CD14-positive monocyte (primary cell): ENCODE measurements around the gene KIF16B. TPM values are rescaled to one million over a fixed set of nuclear protein-coding genes. Genes with fewer than 3 reads are reported as not detected.

Experiments
- DNase-seq, 3 donors: peaks; one replicate each; pipeline ENCODE4 v3.0.0-alpha.2; 2011 to 2022
- H2AFZ ChIP-seq: 2 replicates; pipeline ENCODE4 v1.6.0; 2012; ENCODE audit warnings: mild to moderate bottlenecking, low read depth, low read length, inconsistent platforms; ENCODE audit not compliant: insufficient read depth, poor library complexity, severe bottlenecking
- H3K27ac ChIP-seq, 2 donors: 1 replicate in 1 of 2; 2 replicates in 1 of 2; pipeline ENCODE4 v1.5.1; 2012 to 2013; ENCODE audit warnings: low read length in 2 of 2, control low read depth in 1 of 2, inconsistent platforms in 1 of 2, low read depth in 1 of 2, mild to moderate bottlenecking in 1 of 2
- H3K27me3 ChIP-seq, 2 donors: one replicate each; pipeline versions ENCODE4 v1.6.0 to v1.6.1; 2011 to 2013; ENCODE audit warnings: low read length in 2 of 2; ENCODE audit not compliant: control insufficient read depth in 2 of 2, insufficient read depth in 2 of 2
- H3K36me3 ChIP-seq, 2 donors: replicated peaks in 1 of 2; 1 replicate in 1 of 2; 2 replicates in 1 of 2; pipeline versions ENCODE4 v1.5.1 to v1.6.1; 2012 to 2013; ENCODE audit warnings: low read length in 2 of 2, control low read depth in 1 of 2, inconsistent platforms in 1 of 2, mild to moderate bottlenecking in 1 of 2; ENCODE audit not compliant: insufficient read depth in 2 of 2, control insufficient read depth in 1 of 2
- H3K4me1 ChIP-seq, 2 donors: 1 replicate in 1 of 2; 2 replicates in 1 of 2; pipeline versions ENCODE4 v1.5.1 to v1.6.1; 2012 to 2013; ENCODE audit warnings: low read length in 2 of 2, control low read depth in 1 of 2, inconsistent platforms in 1 of 2, mild to moderate bottlenecking in 1 of 2, moderate library complexity in 1 of 2; ENCODE audit not compliant: insufficient read depth in 2 of 2, control insufficient read depth in 1 of 2
- H3K4me2 ChIP-seq: replicated peaks from 2 replicates; pipeline ENCODE3; 2012; ENCODE audit warnings: low read length, moderate library complexity, mild to moderate bottlenecking; ENCODE audit not compliant: poor library complexity, severe bottlenecking; ENCODE audit errors: extremely low read depth
- H3K4me3 ChIP-seq, 3 experiments: fragments of 200-600 bp in 1 of 3; sonication (generic) in 1 of 3; replicated peaks in 1 of 3; 1 replicate in 2 of 3; 2 replicates in 1 of 3; pipeline ENCODE4 v1.5.1; 2011 to 2013; ENCODE audit warnings: low read length in 3 of 3, mild to moderate bottlenecking in 3 of 3, control low read depth in 2 of 3, low read depth in 2 of 3, inconsistent platforms in 1 of 3, moderate library complexity in 1 of 3
- H3K79me2 ChIP-seq: 2 replicates; pipeline ENCODE4 v1.6.0; 2012; ENCODE audit warnings: mild to moderate bottlenecking, control low read depth, inconsistent platforms, low read length, moderate library complexity; ENCODE audit not compliant: insufficient read depth
- H3K9ac ChIP-seq: 2 replicates; pipeline ENCODE4 v1.6.0; 2017; ENCODE audit warnings: low read length, mild to moderate bottlenecking; ENCODE audit not compliant: insufficient read depth, poor library complexity, severe bottlenecking
- H3K9me3 ChIP-seq, 2 donors: replicated peaks in 1 of 2; 1 replicate in 1 of 2; 2 replicates in 1 of 2; pipeline versions ENCODE4 v1.5.1 to v1.6.1; 2012 to 2013; ENCODE audit warnings: low read length in 2 of 2, control low read depth in 1 of 2; ENCODE audit not compliant: control insufficient read depth in 1 of 2, insufficient read depth in 1 of 2
- H4K20me1 ChIP-seq: 2 replicates; pipeline ENCODE4 v1.6.0; 2012; ENCODE audit warnings: mild to moderate bottlenecking, low read length, control low read depth, moderate library complexity; ENCODE audit not compliant: insufficient read depth
- H3K27ac Mint-ChIP-seq, 7 donors: one replicate each; pipeline ENCODE4 v1.8.0; 2020; ENCODE audit warnings: mild to moderate bottlenecking in 7 of 7, mixed read lengths in 7 of 7, moderate library complexity in 6 of 7, inconsistent platforms in 2 of 7
- H3K27me3 Mint-ChIP-seq, 3 donors: one replicate each; pipeline ENCODE4 v1.8.0; 2021 to 2022; ENCODE audit warnings: low read depth in 3 of 3, mild to moderate bottlenecking in 3 of 3, mixed read lengths in 3 of 3, moderate library complexity in 3 of 3, inconsistent platforms in 1 of 3
- H3K36me3 Mint-ChIP-seq, 2 donors: one replicate each; pipeline ENCODE4 v1.8.0; 2020; ENCODE audit warnings: mixed read lengths in 2 of 2, inconsistent platforms in 1 of 2, mild to moderate bottlenecking in 1 of 2
- H3K4me1 Mint-ChIP-seq: one replicate; pipeline ENCODE4 v1.8.0; 2020; ENCODE audit warnings: mild to moderate bottlenecking, mixed read lengths
- H3K4me3 Mint-ChIP-seq, 2 donors: one replicate each; pipeline ENCODE4 v1.8.0; 2020; ENCODE audit warnings: mild to moderate bottlenecking in 2 of 2, mixed read lengths in 2 of 2, moderate library complexity in 1 of 2
- H3K9me3 Mint-ChIP-seq, 7 donors: one replicate each; pipeline ENCODE4 v1.8.0; 2020 to 2022; ENCODE audit warnings: mixed read lengths in 7 of 7, mild to moderate bottlenecking in 6 of 7, moderate library complexity in 6 of 7, inconsistent platforms in 2 of 7
- CTCF ChIP-seq: fragments of 200-600 bp; IDR thresholded peaks from one replicate; pipeline ENCODE4 v1.8.0; 2022; ENCODE audit warnings: antibody characterized with exemption, mild to moderate bottlenecking
- WGBS: methylation state at CpG from one replicate; pipeline ENCODE4 v1.1.5; 2013; ENCODE audit warnings: missing lambda C conversion rate; ENCODE audit not compliant: insufficient coverage; 5-methylcytosine and 5-hydroxymethylcytosine counted together
- intact Hi-C, 2 donors: fragments of 100-400 bp; cut with micrococcal nuclease; formaldehyde crosslinking; loops; one replicate each; pipeline versions ENCODE4 v1.15.0 to v1.15.1; 2023
- polyA plus RNA-seq, 3 donors: library from polyadenylated mRNA; depleted of rRNA in 1 of 3; unstranded in 2 of 3; stranded (reverse) in 1 of 3; fragments of 300-500 nt in 2 of 3; fragments of >200 nt in 1 of 3; fragmentation: Illumina TruSeq in 2 of 3; gene quantifications; 1 replicate in 2 of 3; 2 replicates in 1 of 3; pipeline ENCODE4 v1.2.3, GENCODE V29; 2012 to 2021

The KIF16B gene
- polyA plus RNA-seq, 3 donors, result 0.89 to 2.9 (median 2.8) TPM

- no peak for DNase-seq
- no peaks in the 10 kb centered on the region for H3K79me2 ChIP-seq
- H3K27me3 Mint-ChIP-seq, result peaks cover 0 to 1% (median 0%) of the 10 kb centered on the region in 3 donors
- no peak overlapping the region for H3K9ac ChIP-seq
- H2AFZ ChIP-seq, result no peak overlapping the region
- no peak overlapping the region for H3K27ac Mint-ChIP-seq
- intact Hi-C loops, result no loop called here
- H3K27me3 ChIP-seq, result no peaks in the 10 kb centered on the region
- WGBS, result 80% methylated on average over 2 of the region's 3 CpGs
- peaks cover 3 to 15% of the 10 kb centered on the region in 2 donors for H3K36me3 Mint-ChIP-seq
- H4K20me1 ChIP-seq, result no peaks in the 10 kb centered on the region
- no peak overlapping the region for H3K27ac ChIP-seq
- no peaks in the 10 kb centered on the region for H3K9me3 ChIP-seq
- no peak overlapping the region for H3K4me3 ChIP-seq
- peaks cover 0 to 16% (median 6%) of the 10 kb centered on the region in 7 donors for H3K9me3 Mint-ChIP-seq
- H3K4me1 Mint-ChIP-seq, result peaks cover 4% of the 10 kb centered on the region
- no peaks in the 10 kb centered on the region for H3K36me3 ChIP-seq
- no peak for TF ChIP-seq CTCF
- H3K4me3 Mint-ChIP-seq, result no peak overlapping the region
- H3K4me2 ChIP-seq, result no peak overlapping the region
- no peaks in the 10 kb centered on the region for H3K4me1 ChIP-seq
Observed at GRCh38 chr20:16411361-16411760, 161.9 kb downstream of the KIF16B start.

GRCh38 chr20:16410626-16411025, 162.6 kb downstream of the KIF16B start:
- Histone ChIP-seq H3K9ac (no peak overlapping the region), H2AFZ (no peak overlapping the region), H3K27me3 (no peaks in the 10 kb centered on the region), H4K20me1 (no peaks in the 10 kb centered on the region), H3K4me1 (no peaks in the 10 kb centered on the region), H3K27ac (no peak overlapping the region), H3K4me3 (no peak overlapping the region), H3K4me2 (no peak overlapping the region), H3K36me3 (peaks cover 0 to 6% of the 10 kb centered on the region in 2 donors), H3K79me2 (no peaks in the 10 kb centered on the region), H3K9me3 (no peaks in the 10 kb centered on the region)
- Mint-ChIP-seq H3K27me3 (peaks cover 0 to 1% (median 0%) of the 10 kb centered on the region in 3 donors), H3K4me1 (peaks cover 4% of the 10 kb centered on the region), H3K36me3 (peaks cover 9 to 19% of the 10 kb centered on the region in 2 donors), H3K27ac (no peak overlapping the region), H3K4me3 (no peak overlapping the region), H3K9me3 (peaks cover 0 to 13% (median 6%) of the 10 kb centered on the region in 7 donors)
- no peak for DNase-seq
- WGBS, result 100% methylated on average over 2 of the region's 3 CpGs
- TF ChIP-seq CTCF, result no peak
- intact Hi-C loops, result no loop called here
